ENCODE measurements around the gene TRAPPC12. TPM values are rescaled to one million over a fixed set of nuclear protein-coding genes. Genes with fewer than 3 reads are reported as not detected.

Gene TRAPPC12
- total RNA-seq (2022; extraction: Qiagen RNA extraction), result 43.5 to 68.5 TPM (median 60.2 TPM) in 5 replicates

DNA sequence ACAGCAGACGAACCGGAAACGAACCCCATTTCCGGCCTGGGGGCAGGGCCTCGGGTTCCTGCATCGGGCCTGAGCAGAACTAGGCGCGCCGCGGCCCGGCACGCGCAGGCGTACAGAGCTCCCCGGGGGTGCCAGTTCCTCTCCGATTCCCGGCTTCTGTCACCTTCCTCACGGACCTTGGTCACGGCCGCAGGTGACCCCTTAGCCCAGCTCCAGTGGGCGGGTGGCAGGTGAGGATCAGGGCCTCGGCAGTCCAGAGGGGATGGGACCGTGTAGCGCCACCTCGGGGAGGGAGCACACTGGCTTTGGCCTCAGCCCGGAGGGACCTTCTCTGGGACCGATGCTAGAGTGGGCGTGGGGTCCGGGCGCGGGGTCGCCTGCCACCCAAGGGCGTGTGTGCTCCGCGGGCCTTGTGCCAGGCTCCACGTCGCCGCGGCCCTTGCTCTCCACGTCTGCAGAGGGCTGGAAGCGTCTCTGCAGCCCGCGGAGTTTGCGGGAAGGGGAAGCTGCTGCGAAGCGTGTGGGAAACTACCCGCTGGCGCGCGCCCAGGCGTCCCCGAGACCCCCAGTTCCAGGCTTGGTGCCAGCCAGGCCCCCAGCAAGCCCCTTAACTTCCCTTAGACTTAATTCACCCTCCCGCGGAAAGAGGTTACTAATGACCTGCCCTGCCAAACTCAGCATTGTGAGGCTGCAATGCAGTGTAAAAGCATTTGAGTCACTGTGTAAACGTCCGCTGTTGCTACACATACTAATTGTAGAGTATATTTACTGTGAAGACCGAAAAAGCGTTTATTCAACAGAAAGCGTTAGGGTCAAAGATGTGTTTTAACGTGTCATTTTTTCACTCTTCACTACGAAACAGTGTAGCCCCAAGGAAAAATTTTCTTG lies at the start of gene TRAPPC12:
Gene TRAPPC12, plus strand, starts transcription at position 48 of the 888 bp plus-strand sequence. CDS start 7,930 bp downstream, outside the sequence.

GRCh38 chr2:3377612-3378432 lies 1.7 kb upstream of the TRAPPC12 start, which contains the start of gene EIPR1:
Gene EIPR1, minus strand, starts transcription at chr2:3377818. Its CDS starts 129 bp downstream, at chr2:3377689.

DNA sequence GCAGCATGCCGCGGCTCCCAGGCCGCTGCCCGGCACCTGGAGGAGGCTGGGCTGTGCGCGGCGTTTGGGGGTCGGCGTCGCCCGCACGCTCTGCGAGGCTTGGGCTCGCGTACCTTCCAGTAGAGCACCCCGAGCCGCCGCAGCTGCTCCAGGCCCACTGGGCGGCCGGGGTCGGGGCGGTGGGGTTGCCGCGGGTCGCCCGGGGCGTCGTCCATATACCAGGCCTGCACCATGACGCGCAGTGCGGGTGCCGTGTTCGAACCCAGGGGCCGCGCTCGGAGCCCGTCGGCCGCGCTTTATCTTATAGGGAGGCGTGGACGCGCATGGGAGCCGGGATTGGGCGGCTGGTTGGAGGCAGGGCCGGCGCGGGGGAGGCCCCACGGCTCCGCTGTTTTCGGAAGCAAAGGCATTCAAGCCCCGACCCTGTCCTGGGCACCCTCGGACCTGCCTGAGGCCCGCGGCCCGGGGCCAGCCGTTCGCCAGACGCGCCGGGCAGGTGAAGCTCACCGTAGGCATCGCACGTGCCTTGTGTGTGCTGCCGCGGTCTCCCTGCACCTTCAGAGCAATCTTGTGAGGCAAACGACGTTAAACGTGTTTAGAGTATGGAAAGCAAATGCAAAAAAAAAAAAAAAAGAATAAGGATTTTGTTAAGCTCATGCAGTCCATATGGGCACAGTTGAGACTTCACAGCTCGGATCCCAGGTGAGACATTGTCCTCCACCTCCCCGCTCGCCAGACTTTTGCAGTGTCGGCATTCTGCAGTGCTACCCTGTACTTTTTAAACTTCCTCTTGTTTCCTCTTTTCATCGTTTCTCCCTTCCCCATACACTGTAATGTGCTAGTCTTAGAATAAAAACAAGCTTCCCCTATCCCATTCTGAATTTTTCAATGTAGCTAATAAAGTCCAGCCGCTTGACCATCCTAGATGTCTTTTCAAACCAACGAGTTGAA lies 140.0 kb downstream of the TRAPPC12 start, which contains the start of gene ADI1:
Gene ADI1, minus strand, starts transcription at position 277 of the 951 bp plus-strand sequence. Its CDS starts 44 bp downstream, at position 233.

Other genes starting within 250 kb of the TRAPPC12 start
- gene EIPR1, start 1.9 kb upstream of the TRAPPC12 start, total RNA-seq (2022; extraction: Qiagen RNA extraction), result 36.0 to 39.6 TPM (median 38.4 TPM) in 5 replicates
- 49.7 to 61.1 TPM (median 55.0 TPM) in 5 replicates for gene ADI1, start 139.8 kb downstream of the TRAPPC12 start, total RNA-seq (2022; extraction: Qiagen RNA extraction)
- gene RNASEH1, start 178.6 kb downstream of the TRAPPC12 start, total RNA-seq (2022; extraction: Qiagen RNA extraction), result 46.6 to 56.5 TPM (median 53.7 TPM) in 5 replicates
- gene RPS7, start 195.6 kb downstream of the TRAPPC12 start, total RNA-seq (2022; extraction: Qiagen RNA extraction), result 2,770 to 4,672 TPM (median 2,866 TPM) in 5 replicates
- 0.47 to 0.83 TPM (median 0.69 TPM) in 5 replicates for gene COLEC11, start 215.4 kb downstream of the TRAPPC12 start, total RNA-seq (2022; extraction: Qiagen RNA extraction)

Measured in A549 treated with dexamethasone at 1 μM for 4 hours (cell line).